HK-2 (cell line): ENCODE measurements around the gene CTAG1A.
"Not testable (repeated sequence)": the region's sequence is repeated elsewhere in the genome, so short reads cannot be mapped to it uniquely, and the experiment has no call there.

Source experiments
- DNase-seq: peaks from one replicate; pipeline ENCODE4 v3.0.0-alpha.2; 2018; ENCODE audit not compliant: unreplicated experiment

The CTAG1A gene

DNA sequence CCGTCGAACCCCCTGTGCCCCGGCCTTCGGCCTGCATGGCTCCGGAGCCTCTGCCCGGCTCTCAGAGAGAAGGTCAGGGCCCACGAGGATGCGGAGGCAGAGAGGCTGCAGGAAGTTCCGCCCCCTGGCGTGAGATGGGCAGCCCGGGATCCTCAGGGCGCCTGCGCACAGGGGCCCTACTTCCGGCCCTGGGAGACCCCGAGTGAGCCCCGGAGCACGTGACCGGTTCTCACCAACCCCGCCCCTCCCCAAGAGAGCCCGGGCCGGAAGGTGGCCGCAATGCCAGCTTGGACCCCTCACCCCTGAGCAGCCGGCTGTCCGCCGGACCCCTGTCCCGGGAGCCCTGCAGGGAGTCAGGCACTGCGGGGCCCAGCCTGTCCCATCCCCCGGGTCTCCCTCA is 34.2 kb downstream of the CTAG1A start, which contains the start of gene CTAG1B:
Gene CTAG1B (minus strand): TSS at position 101 of the 400 bp plus-strand sequence. CDS start 64 bp downstream, at position 37.
- DNase-seq = not testable (repeated sequence)

DNA sequence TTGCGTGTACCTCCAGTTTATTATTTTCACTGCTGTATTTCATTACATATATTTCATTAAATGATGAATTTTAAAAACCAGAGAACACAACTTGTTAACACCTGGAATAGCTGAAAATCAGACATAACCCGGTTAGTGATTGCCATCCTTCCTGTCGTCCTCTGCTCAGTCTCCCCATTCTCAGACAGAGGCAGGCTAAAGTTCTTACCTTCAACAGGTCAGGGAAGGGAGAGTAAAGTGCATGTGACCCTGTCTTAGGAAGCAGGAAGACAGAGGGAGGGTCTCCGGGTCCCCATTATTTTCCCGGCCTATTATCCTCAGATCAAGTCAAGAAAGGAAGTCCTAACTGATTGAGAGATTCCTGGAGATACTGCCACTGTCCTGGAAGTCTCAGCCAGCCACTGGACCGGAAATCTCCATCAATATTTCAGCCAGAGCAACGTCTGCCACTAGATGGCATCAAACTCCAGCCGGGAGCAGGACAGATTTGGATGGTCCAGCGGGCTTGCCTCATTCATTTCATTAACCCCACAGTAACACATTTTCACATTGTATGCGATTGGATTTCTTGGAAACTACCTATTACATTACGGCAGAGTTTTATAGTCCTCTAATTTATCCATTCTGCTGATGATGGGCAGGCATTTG is 36.0 kb downstream of the CTAG1A start:
- not testable (repeated sequence) for DNase-seq

DNA sequence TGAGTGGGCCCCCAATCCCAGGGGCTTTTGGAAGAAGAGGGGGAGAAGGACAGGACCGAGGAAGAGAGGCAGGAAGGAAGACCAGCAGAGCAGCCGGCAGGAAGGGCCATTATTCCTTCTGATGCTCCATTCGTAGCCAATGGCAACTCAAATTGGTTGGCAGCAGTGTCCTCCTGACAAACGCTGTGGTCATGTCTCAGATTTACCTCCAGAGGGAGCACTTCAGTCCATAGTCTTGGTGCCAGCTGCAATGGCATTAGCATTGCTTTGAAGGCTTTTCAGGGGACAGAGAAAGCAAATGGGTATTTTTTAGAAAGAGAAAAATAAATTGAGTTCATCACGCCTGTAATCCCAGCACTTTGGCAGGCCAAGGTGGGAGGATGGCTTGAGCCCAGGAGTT is 44.0 kb downstream of the CTAG1A start:
- not testable (repeated sequence) for DNase-seq

DNA sequence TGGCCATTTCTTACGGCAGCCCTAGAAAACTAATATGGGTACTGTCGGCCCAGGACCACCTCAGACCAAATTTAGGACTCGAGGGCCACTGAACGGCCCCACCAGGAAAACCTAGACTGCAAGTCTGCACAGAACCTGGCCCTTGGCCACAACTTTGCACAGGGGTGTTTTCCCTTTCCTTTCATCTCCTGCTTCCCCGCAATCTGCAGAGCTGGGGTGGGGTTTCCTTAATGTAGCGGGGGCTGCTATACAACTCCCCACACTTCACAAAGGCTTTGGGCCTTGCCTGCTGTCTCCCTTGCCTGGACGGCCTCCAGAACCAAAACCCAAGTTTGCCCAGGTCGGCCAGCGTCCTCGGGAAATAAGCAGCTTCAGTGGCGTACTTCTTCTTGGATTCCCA is 46.0 kb downstream of the CTAG1A start:
- DNase-seq = not testable (repeated sequence)

DNA sequence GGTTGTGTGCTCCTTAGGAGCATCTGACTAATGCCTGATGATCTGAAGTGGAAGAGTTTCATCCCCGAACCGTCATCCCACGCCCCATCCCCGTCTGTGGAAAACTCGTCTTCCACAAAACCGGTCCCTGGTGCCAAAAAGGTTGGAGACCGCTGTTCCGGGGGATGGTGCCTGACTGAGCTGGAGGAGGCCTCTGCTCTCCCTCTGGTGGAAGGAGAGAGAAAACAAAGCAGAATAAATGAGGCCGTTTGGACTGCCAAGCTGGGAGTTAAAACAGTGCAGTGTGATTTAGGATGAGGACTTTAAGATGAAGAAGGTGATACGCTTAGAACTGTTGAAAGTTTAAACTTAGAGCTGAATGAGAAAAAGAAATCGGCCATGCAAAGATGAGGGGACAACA is 48.7 kb downstream of the CTAG1A start:
- not testable (repeated sequence) for DNase-seq
